Kidney (tissue), 14 donors: ENCODE data around the gene ERICH3. TPM values are rescaled to one million over a fixed set of nuclear protein-coding genes. Genes with fewer than 3 reads are reported as not detected.

ENCODE experiments used
- DNase-seq, 5 donors: peaks; one replicate each; pipeline ENCODE4 v3.0.0-alpha.2; 2013 to 2020
- FAIRE-seq: peaks from 2 replicates; lab custom pipeline; 2012; peaks lifted over from hg19 to GRCh38; lab: Jason Lieb, UNC
- H3K27ac ChIP-seq, 2 donors: one replicate each; pipeline ENCODE4 v1.7.0; 2013; ENCODE audit warnings: low read depth in 2 of 2, low read length in 2 of 2, inconsistent platforms in 1 of 2
- H3K27me3 ChIP-seq: one replicate; pipeline ENCODE4 v1.7.1; 2013; ENCODE audit warnings: low read length, inconsistent platforms; ENCODE audit not compliant: control insufficient read depth, insufficient read depth
- H3K36me3 ChIP-seq, 3 donors: one replicate each; pipeline versions ENCODE4 v1.7.0 to v1.7.1; 2013; ENCODE audit warnings: low read length in 3 of 3, control low read depth in 1 of 3, inconsistent platforms in 1 of 3; ENCODE audit not compliant: insufficient read depth in 3 of 3, control insufficient read depth in 2 of 3
- H3K4me1 ChIP-seq, 3 donors: one replicate each; pipeline versions ENCODE4 v1.7.0 to v1.7.1; 2013; ENCODE audit warnings: low read length in 3 of 3, inconsistent platforms in 1 of 3, low read depth in 1 of 3; ENCODE audit not compliant: control insufficient read depth in 2 of 3, insufficient read depth in 2 of 3
- H3K4me3 ChIP-seq, 3 donors: one replicate each; pipeline versions ENCODE4 v1.7.0 to v1.8.1; 2013; ENCODE audit warnings: low read length in 3 of 3, control low read depth in 1 of 3, inconsistent platforms in 1 of 3
- H3K9ac ChIP-seq, 3 donors: one replicate each; pipeline versions ENCODE4 v1.7.0 to v1.7.1; 2013; ENCODE audit warnings: low read length in 3 of 3, control low read depth in 1 of 3, inconsistent platforms in 1 of 3
- H3K9me3 ChIP-seq, 3 donors: one replicate each; pipeline versions ENCODE4 v1.7.0 to v1.7.1; 2013; ENCODE audit warnings: low read length in 3 of 3, control low read depth in 1 of 3, inconsistent platforms in 1 of 3; ENCODE audit not compliant: control insufficient read depth in 2 of 3, insufficient read depth in 1 of 3
- intact Hi-C: fragments of 100-400 bp; cut with DNase I; formaldehyde crosslinking; loops from one replicate; pipeline ENCODE4 v1.11.1; 2022
- polyA plus RNA-seq: library from polyadenylated mRNA; stranded (reverse); fragments of 350-450 nt; fragmentation: Illumina TruSeq; extraction: RNeasy Lipid Tissue Mini Kit (QIAGEN cat#74804); gene quantifications from one replicate; pipeline ENCODE4 v1.2.3, GENCODE V29; 2014; ENCODE audit warnings: low read depth, low replicate concordance; ENCODE audit not compliant: insufficient read depth
- total RNA-seq: library from RNA; stranded (reverse); fragmentation: NEBNext Ultra II Directional; extraction: Animal tissue kit (Norgen Biotek cat#: 25700); gene quantifications from one replicate; pipeline ENCODE4 v1.2.1, GENCODE V29; 2021
- TF ChIP-seq, protein P1 (sequence below): IDR thresholded peaks from 3 replicates; pipeline ENCODE4 v1.5.1; 2012; ENCODE audit warnings: mild to moderate bottlenecking, moderate library complexity, borderline replicate concordance; ENCODE audit not compliant: insufficient read depth; ENCODE audit errors: extremely low read depth
- donor health status: control.
- donor health status: control.
- donor health status: control.
- donor health status: control.
- donor health status: control.
- donor health status: DM: yes; HTN: yes; CAD: no.
- donor health status: Normal renal cell carcinoma (clear cell type).

Gene ERICH3
- total and polyA plus RNA-seq, 2 donors from 2014 or later = 0.50 TPM; not detected in 1

DNA sequence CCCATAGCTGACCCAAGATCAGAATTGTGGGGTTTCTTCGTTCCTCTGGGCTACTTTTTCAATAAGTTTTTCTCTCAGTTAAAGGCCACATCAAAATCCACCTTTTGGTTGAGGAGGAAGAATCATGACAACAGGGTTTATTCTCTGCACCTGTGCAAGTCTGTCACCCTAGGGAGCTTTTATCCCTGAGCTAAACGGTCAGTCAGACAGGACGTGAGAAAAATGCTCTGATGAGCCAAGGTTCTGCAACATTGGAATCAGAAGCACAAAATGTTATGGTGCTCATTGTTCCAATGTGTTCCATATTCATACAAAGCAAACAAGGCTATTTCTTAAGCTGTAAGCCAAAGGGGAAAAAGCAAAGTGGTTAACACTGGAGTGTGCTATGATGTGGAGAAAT, 7.4 kb upstream of the ERICH3 start:
- FAIRE-seq = no peak
- TF ChIP-seq, protein P1, sequence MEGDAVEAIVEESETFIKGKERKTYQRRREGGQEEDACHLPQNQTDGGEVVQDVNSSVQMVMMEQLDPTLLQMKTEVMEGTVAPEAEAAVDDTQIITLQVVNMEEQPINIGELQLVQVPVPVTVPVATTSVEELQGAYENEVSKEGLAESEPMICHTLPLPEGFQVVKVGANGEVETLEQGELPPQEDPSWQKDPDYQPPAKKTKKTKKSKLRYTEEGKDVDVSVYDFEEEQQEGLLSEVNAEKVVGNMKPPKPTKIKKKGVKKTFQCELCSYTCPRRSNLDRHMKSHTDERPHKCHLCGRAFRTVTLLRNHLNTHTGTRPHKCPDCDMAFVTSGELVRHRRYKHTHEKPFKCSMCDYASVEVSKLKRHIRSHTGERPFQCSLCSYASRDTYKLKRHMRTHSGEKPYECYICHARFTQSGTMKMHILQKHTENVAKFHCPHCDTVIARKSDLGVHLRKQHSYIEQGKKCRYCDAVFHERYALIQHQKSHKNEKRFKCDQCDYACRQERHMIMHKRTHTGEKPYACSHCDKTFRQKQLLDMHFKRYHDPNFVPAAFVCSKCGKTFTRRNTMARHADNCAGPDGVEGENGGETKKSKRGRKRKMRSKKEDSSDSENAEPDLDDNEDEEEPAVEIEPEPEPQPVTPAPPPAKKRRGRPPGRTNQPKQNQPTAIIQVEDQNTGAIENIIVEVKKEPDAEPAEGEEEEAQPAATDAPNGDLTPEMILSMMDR = no peak
- no peak overlapping the region for H3K9ac ChIP-seq
- no peak overlapping the region for H3K27ac ChIP-seq
- H3K4me1 ChIP-seq = no peaks in the 10 kb centered on the region
- H3K9me3 ChIP-seq = no peaks in the 10 kb centered on the region
- no peaks in the 10 kb centered on the region for H3K27me3 ChIP-seq
- intact Hi-C loops = no loop called here
- no peak overlapping the region for H3K4me3 ChIP-seq
- no peaks in the 10 kb centered on the region for H3K36me3 ChIP-seq
- DNase-seq = no peak

DNA sequence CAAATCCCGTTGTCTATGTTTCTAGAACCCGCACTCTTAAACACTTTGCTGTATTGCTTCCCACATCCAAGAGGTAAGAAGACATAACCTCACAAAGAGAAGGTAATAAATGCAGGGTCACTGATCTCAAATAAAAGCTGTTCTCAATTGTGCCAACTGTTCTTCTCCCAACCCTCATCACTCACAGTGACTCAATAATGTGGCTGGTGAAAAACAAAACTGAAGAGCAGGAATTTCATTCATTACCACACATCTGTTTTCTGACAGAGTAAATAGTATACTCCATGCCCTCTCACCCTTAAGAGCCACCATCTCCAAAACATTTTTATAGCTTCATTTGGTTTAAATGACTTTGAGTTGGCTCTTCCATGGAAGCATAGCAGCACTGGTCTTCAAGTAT, 6.2 kb upstream of the ERICH3 start:
- FAIRE-seq = no peak
- Histone ChIP-seq H3K4me1 (no peaks in the 10 kb centered on the region), H3K27ac (no peak overlapping the region), H3K9me3 (no peaks in the 10 kb centered on the region), H3K27me3 (no peaks in the 10 kb centered on the region), H3K9ac (no peak overlapping the region), H3K36me3 (no peaks in the 10 kb centered on the region), H3K4me3 (no peak overlapping the region)
- intact Hi-C loops = no loop called here
- TF ChIP-seq, protein P1 = no peak
- no peak for DNase-seq

DNA sequence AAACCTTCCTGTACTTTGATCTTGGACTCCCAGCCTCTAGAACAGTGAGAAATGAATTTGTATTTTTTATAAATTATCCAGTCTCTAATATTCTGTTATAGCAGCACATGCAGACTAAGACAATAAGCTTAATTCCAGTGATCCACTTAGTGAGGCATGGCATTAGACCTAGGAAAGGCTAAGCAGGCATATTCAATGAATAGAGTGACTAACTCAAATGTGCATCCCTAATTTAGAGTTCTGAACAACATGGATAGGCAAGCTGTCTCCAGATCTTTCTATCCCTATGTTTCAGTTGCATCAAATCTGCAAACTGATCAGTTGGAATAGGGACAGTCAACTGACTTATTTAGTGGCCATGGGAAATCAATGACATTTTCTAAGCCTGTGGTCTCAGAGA, 4.3 kb upstream of the ERICH3 start:
- TF ChIP-seq, protein P1 = no peak
- no peak overlapping the region for H3K4me3 ChIP-seq
- no peak for FAIRE-seq
- H3K9ac ChIP-seq = no peak overlapping the region
- H3K36me3 ChIP-seq = no peaks in the 10 kb centered on the region
- no peaks in the 10 kb centered on the region for H3K4me1 ChIP-seq
- no peak for DNase-seq
- H3K27ac ChIP-seq = no peak overlapping the region
- intact Hi-C loops = no loop called here
- no peaks in the 10 kb centered on the region for H3K27me3 ChIP-seq
- no peaks in the 10 kb centered on the region for H3K9me3 ChIP-seq
